ENCODE data around the gene CALHM4.

Gene CALHM4

GRCh38 chr6:116542426-116542825 lies 11.1 kb upstream of the CALHM4 start:
- DNase-seq: no peak

DNA sequence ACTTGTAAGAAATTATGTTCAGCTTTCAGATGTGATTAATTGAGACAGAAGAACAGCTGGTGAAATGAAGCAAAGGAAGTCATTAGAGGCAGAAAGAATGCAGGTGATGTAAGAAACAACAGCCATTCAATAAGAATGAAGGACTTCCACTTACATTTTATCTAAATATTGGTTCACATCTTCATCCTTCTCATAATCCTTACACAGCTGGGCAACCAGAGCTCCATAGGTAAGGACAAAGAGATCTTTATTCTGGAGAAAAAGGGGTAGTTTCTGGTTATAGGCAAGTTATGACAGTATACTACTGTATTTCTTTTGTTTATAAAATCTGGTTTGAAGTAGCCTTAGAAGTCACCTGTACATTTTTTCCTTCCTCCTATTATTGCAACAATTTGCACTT lies 10.4 kb upstream of the CALHM4 start:
- no peak for DNase-seq

DNA sequence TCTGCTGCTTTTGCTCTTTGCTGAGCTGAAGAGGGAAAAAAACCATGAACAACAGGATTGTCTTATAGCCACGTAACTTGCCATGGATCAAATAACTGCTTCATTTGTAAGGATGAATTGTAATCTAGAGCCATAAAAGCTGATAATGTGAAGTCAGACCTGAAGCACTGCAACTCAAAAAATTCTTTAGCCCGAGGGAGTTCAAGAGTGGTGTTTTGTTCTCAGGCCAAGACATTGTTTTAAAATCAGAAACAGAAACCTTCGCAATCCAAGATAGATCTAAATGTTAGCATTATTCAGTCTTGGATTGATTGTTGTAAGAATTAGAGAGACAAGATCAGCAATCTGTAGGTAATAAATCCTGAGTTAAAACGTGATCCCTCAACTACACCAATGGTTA lies 7.9 kb upstream of the CALHM4 start, which contains the start of gene TRAPPC3L:
TRAPPC3L (minus strand) TSS at position 34 of the 400 bp plus-strand sequence. CDS start 170 bp downstream, outside the sequence.
- DNase-seq: no peak

DNA sequence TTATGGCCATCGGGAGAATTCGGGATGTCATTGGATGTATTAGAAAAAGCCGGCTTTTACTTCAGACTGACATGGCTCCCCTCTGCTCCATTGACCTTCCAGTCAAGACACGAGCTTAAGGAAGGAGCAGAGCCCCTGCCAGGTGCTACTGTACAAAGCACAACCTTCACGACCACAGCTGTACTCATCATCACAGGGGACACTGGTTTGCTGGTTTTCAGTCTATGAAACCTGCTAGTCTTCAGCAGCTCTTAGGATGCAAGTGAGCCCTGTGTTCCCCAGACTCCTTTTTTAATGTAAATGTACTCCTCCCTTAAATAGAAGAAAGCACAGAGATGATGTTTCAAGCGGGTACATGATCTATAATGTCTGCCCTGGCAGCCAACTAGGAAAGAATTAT lies 6.2 kb upstream of the CALHM4 start:
- no peak for DNase-seq

DNA sequence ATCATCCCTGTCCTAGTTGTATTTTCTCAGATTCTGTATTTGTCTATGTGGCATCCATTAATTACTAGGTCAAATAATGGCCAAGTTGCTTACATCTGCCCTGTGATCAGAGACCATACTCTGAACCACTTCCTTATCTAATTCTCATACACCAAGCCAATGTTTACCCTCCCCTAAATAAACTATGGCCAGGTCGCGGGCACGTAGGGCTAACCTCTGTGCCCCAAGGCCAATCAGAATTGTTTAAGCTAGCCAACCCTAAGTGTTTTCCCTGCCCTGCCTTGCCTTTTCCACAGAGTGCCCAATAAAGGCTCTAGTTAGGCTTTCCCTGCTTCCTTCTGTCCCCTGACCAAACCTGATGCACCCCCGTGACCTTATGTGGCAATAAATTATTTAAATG lies 2.8 kb upstream of the CALHM4 start:
- no peak for DNase-seq

DNA sequence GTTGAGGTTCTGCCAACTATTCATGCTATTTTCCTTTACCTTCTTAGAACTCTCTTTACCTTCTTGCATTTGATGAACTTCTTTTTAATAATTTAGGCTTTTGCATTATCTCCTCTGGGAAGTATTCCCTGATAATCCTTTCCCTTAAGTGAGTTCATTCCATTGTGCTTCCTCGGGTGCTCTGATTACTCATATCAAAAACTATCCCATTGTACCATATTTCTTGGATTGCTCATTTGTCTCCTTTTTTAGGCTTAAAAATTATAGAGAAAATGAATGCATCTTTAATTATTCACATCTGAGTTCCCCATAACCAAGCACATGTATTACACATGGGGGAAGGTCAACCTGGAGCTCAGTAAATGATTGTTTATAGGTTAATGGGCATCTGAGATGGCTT lies 2.5 kb downstream of the CALHM4 start:
- DNase-seq: no peak

- DNase-seq: no peak
Measured at GRCh38 chr6:116556814-116557415, 3.4 kb downstream of the CALHM4 start.

GRCh38 chr6:116557893-116558292 lies 4.3 kb downstream of the CALHM4 start:
- DNase-seq: no peak

GRCh38 chr6:116560130-116560529 lies 6.6 kb downstream of the CALHM4 start:
- no peak for DNase-seq

GRCh38 chr6:116561377-116562018 lies 7.9 kb downstream of the CALHM4 start:
- DNase-seq: peak; percentile 11 to 59 (median 44)

- DNase-seq: no peak
Measured at GRCh38 chr6:116562019-116562403, 8.5 kb downstream of the CALHM4 start.

GRCh38 chr6:116562614-116563013 lies 9.1 kb downstream of the CALHM4 start:
- no peak for DNase-seq

- DNase-seq: no peak
Measured at GRCh38 chr6:116563830-116564229, 10.3 kb downstream of the CALHM4 start.

DNA sequence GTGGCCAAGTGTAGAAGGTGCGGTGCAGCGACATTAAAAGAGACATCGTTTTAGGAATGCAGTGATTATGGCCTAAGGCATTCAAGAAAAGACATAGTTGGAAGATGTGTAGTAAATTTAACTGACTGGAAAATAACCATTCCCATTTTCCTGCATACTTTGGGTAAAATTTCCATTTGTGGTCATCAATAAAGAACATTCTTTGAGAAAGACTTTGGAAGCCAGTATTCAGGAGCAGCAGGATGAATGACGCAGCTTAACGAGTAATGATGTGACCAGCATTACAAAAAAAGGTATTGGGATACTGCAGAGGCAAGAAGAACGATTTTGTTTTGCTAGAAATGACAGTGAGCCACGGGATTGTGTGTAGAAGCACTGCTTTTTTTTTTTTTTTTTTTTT lies 10.8 kb downstream of the CALHM4 start:
- no peak for DNase-seq

DNA sequence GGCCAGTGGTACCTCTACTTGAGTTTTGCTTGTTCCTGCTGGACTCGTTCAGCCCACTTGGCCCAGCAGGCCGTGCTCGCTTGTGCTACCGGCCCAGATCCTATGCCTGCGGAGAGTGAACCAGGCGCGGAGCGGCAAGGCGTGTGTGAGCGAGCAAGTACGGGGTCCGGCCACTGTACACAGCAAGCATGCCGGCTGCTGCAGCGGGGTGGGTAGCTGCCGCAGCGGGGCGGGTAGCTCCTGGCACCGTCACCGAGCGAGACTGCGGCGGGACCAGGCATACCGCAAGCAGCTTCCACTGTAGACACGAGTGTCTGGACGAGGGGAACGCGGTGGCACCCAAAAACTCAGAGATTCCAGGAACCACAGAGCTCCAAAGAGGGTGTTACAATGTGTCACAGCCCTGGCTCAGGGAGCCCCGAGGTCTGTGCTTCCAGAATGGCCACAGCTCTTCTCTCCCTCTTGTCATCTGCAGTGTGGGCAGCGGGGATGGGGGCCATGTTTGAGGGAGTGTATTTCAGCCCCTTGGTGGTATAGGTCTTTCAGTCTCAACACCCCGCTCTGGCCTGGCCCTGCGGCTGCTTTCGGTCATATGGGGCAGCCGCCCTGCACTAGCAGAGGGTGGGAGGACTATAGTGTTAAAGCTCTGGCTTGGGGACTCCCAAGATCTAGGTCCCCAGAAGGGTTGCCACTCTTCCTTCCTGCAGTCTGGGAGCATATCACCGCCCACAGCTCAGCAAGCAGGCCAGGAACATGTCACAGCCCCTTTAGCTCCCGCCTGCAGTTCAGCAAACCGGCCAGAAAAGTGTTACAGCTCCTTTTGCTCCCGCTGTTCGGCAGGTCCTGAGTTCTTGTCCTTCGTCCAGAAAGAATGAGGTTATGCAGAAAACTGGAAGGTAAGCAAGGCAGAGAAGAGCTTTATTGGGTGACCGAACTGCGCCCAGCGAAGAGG lies 11.6 kb downstream of the CALHM4 start:
- peak in 1 of 5 donors; percentile 8 for DNase-seq

DNA sequence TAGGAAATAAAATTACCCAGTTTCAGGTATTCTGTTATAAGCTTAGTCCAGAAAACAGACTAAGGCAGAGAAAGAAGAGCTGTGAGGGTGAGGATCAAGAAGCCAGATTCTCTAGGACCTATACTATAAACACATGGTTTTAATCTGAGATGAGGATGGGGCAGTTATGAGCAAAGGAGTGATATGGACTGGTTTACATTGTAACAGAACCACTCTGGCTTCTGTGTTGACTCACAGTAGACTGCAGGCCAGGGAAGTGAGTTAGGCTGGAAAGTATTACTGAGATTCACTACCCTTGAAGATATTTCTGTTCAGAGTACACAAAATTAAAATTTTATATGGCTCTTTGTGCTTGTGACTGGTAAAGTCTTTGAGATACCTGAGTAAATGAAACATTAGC lies 14.6 kb downstream of the CALHM4 start:
- DNase-seq: no peak

GRCh38 chr6:116568821-116569755 lies 15.5 kb downstream of the CALHM4 start:
- DNase-seq: no peak

GRCh38 chr6:116570856-116571682 lies 17.5 kb downstream of the CALHM4 start, which contains the start of gene RWDD1:
TSS of gene RWDD1 (plus strand) at chr6:116571504. CDS start at chr6:116571583, 79 bp downstream.
- DNase-seq: peak; percentile 96 to 99 (median 98)

DNA sequence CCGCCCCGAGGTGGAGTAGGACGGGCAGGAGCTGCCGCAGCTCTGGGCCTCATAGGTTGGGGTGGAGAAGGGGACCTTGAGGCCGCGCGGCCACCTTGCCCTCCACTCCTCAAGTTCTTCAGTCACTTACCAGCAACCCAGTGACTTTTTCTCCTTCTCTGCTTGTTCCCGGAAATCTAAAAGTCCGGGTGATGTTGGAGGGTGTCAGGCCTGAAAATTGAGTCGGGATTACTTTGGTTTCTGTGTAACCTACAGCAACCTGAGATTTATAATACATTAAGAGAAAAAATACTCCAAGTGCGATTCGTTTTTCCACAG lies 18.1 kb downstream of the CALHM4 start:
- no peak for DNase-seq

- peak in 2 of 5 donors; percentile 7 to 17 for DNase-seq
Measured at GRCh38 chr6:116572162-116572561, 18.6 kb downstream of the CALHM4 start.

DNA sequence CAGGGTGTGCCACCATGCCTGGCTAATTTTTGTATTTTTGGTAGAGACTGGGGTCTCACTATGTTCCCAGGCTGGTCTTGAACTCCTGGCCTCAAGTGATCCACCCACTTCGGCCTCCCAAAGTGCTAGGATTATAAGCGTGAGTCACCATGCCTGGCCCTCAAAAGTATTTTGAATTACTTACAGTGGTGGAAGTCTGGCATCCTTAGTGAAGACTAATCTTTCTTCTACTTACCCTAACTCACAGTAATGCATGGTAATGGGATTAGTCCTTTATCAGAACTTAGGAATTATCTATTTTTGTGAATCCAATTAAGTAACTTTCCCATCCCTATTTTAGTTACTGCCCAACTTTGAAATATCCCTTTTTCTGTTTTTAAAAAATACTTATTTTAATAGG lies 21.7 kb downstream of the CALHM4 start:
- no peak for DNase-seq

GRCh38 chr6:116577486-116577885 lies 23.9 kb downstream of the CALHM4 start:
- DNase-seq: no peak
